B cell (primary cell): ENCODE data around the gene COL2A1. TPM values are rescaled to one million over a fixed set of nuclear protein-coding genes. Genes with fewer than 3 reads are reported as not detected.

Experiments used
- ATAC-seq: fragments of 200-7000 bp; cut with Tn5 transposase; one replicate; pipeline ENCODE4 v1.10.0; 2021; ENCODE audit warnings: low read depth, mild to moderate bottlenecking, moderate number of reproducible peaks, moderate library complexity
- CTCF ChIA-PET: fragments of 350-600 bp; sonication (Branson Sonifier 250); formaldehyde crosslinking; loops from one replicate; lab custom pipeline; 2021; ENCODE audit warnings: antibody characterized with exemption, inconsistent platforms; lab: Charles Lee
- POLR2A ChIA-PET: fragments of 350-600 bp; sonication (Branson Sonifier 250); formaldehyde crosslinking; loops from one replicate; lab custom pipeline; 2021; ENCODE audit warnings: antibody characterized with exemption; lab: Charles Lee
- DNase-seq: peaks from one replicate; pipeline ENCODE4 v3.0.0; 2013
- H2AFZ ChIP-seq: 2 replicates; pipeline ENCODE4 v1.6.1; 2012; ENCODE audit warnings: mild to moderate bottlenecking, low read depth, low read length; ENCODE audit not compliant: insufficient read depth, poor library complexity, severe bottlenecking
- H3K27ac ChIP-seq, 2 donors: 1 replicate in 1 of 2; 2 replicates in 1 of 2; pipeline ENCODE4 v1.5.1; 2012 to 2013; ENCODE audit warnings: low read length in 2 of 2, mild to moderate bottlenecking in 2 of 2, moderate library complexity in 1 of 2
- H3K27me3 ChIP-seq, 4 experiments: fragments of 200-600 bp in 1 of 4; sonication (generic) in 1 of 4; replicated peaks in 1 of 4; 1 replicate in 2 of 4; 2 replicates in 2 of 4; pipeline versions ENCODE4 v1.6.1 to v1.7.0; 2013 to 2016; ENCODE audit warnings: low read length in 3 of 4, mild to moderate bottlenecking in 2 of 4, mixed read lengths in 1 of 4, moderate library complexity in 1 of 4; ENCODE audit not compliant: insufficient read depth in 4 of 4, control insufficient read depth in 3 of 4; ENCODE audit errors: control extremely low read depth in 1 of 4
- H3K36me3 ChIP-seq, 2 experiments: replicated peaks in 1 of 2; 1 replicate in 1 of 2; 2 replicates in 1 of 2; pipeline versions ENCODE4 v1.6.1 to v1.7.1; 2013; ENCODE audit warnings: low read length in 1 of 2; ENCODE audit not compliant: insufficient read depth in 2 of 2, control insufficient read depth in 1 of 2; ENCODE audit errors: control extremely low read depth in 1 of 2, extremely low read depth in 1 of 2
- H3K4me1 ChIP-seq, 2 donors: fragments of 200-600 bp in 1 of 2; sonication (generic) in 1 of 2; 1 replicate in 1 of 2; 2 replicates in 1 of 2; pipeline versions ENCODE4 v1.5.1 to v1.6.1; 2013 to 2017; ENCODE audit warnings: low read length in 2 of 2; ENCODE audit not compliant: control insufficient read depth in 2 of 2, insufficient read depth in 2 of 2
- H3K4me2 ChIP-seq: replicated peaks from 2 replicates; pipeline ENCODE3; 2012; ENCODE audit warnings: mild to moderate bottlenecking, low read depth, low read length; ENCODE audit not compliant: poor library complexity, severe bottlenecking
- H3K4me3 ChIP-seq, 5 experiments: fragments of 200-600 bp in 1 of 5; sonication (generic) in 1 of 5; 1 replicate in 3 of 5; 2 replicates in 2 of 5; pipeline versions ENCODE4 v1.5.1 to v1.7.0; 2011 to 2016; ENCODE audit warnings: low read length in 4 of 5, mild to moderate bottlenecking in 4 of 5, low read depth in 2 of 5, control low read depth in 1 of 5, moderate library complexity in 1 of 5; ENCODE audit not compliant: insufficient read depth in 1 of 5; ENCODE audit errors: control extremely low read depth in 1 of 5, extremely low read depth in 1 of 5
- H3K79me2 ChIP-seq: fragments of 200-600 bp; sonication (generic); one replicate; pipeline ENCODE4 v1.6.0; 2016; ENCODE audit warnings: low read length; ENCODE audit not compliant: control insufficient read depth, insufficient read depth
- H3K9ac ChIP-seq: fragments of 200-600 bp; sonication (generic); 2 replicates; pipeline ENCODE4 v1.6.1; 2017; ENCODE audit warnings: mild to moderate bottlenecking, low read length, moderate library complexity
- H3K9me3 ChIP-seq, 3 donors: one replicate each; pipeline versions ENCODE4 v1.6.1 to v1.7.1; 2013; ENCODE audit warnings: low read length in 2 of 3; ENCODE audit not compliant: control insufficient read depth in 2 of 3, insufficient read depth in 1 of 3; ENCODE audit errors: control extremely low read depth in 1 of 3
- H4K20me1 ChIP-seq: 2 replicates; pipeline ENCODE4 v1.6.0; 2012; ENCODE audit warnings: mild to moderate bottlenecking, low read length; ENCODE audit not compliant: insufficient read depth, control insufficient read depth, poor library complexity, severe bottlenecking
- H3K27ac Mint-ChIP-seq: one replicate; pipeline ENCODE4 v1.8.0; 2021; ENCODE audit warnings: mixed read lengths
- H3K27me3 Mint-ChIP-seq: one replicate; pipeline ENCODE4 v1.8.0; 2021; ENCODE audit warnings: mixed read lengths
- H3K4me1 Mint-ChIP-seq: one replicate; pipeline ENCODE4 v1.8.0; 2021; ENCODE audit warnings: mixed read lengths
- H3K4me3 Mint-ChIP-seq: one replicate; pipeline ENCODE4 v1.8.0; 2021; ENCODE audit warnings: mixed read lengths
- H3K9me3 Mint-ChIP-seq: one replicate; pipeline ENCODE4 v1.8.0; 2022; ENCODE audit warnings: mixed read lengths; ENCODE audit not compliant: insufficient read depth
- CTCF ChIP-seq: fragments of 200-600 bp; IDR thresholded peaks from one replicate; pipeline ENCODE4 v1.8.0; 2022; ENCODE audit warnings: antibody characterized with exemption, mild to moderate bottlenecking
- EZH2 ChIP-seq: IDR thresholded peaks from 2 replicates; pipeline ENCODE4 v1.6.1; 2012; ENCODE audit warnings: borderline replicate concordance, low read depth, mild to moderate bottlenecking, moderate library complexity, low read length; ENCODE audit not compliant: insufficient read depth, poor library complexity, severe bottlenecking
- WGBS: methylation state at CpG from one replicate; pipeline ENCODE4 v1.1.5; 2013; ENCODE audit warnings: missing lambda C conversion rate; ENCODE audit not compliant: insufficient coverage; 5-methylcytosine and 5-hydroxymethylcytosine counted together
- intact Hi-C: fragments of 100-400 bp; cut with micrococcal nuclease; formaldehyde crosslinking; loops from one replicate; pipeline ENCODE4 v1.10.0; 2022
- polyA plus RNA-seq: library from polyadenylated mRNA; depleted of rRNA; stranded (reverse); fragments of >200 nt; gene quantifications from 2 replicates; pipeline ENCODE4 v1.2.3, GENCODE V29; 2012
- total RNA-seq, 2 donors: library from RNA; stranded (reverse); fragments of 120-200 nt in 1 of 2; gene quantifications; 1 replicate in 1 of 2; 2 replicates in 1 of 2; pipeline versions ENCODE4 v1.2.3 to v1.2.4, GENCODE V29; 2013 to 2022

The COL2A1 gene
- total and polyA plus RNA-seq, 2 donors (not counting 1 experiment from before 2014, with no cell fraction given), result not detected

- Histone ChIP-seq H3K27me3 (peaks cover 0 to 81% (median 67%) of the 10 kb centered on the region in 4 experiments), H3K27ac (no peak overlapping the region), H3K79me2 (no peaks in the 10 kb centered on the region), H3K9ac (peak overlapping the region; percentile 47), H4K20me1 (peaks cover 6% of the 10 kb centered on the region), H3K36me3 (no peaks in the 10 kb centered on the region), H3K4me2 (peak overlapping the region; percentile 86), H2AFZ (peak overlapping the region; percentile 50), H3K4me1 (peaks cover 46 to 52% of the 10 kb centered on the region in 2 donors), H3K4me3 (peak overlapping the region in 2 of 5 experiments; percentile 43 to 46), H3K9me3 (peaks cover 0 to 27% (median 0%) of the 10 kb centered on the region in 3 donors)
- intact Hi-C loops, result no loop called here
- CTCF ChIA-PET, result interaction anchor here (1.3 kb wide), 1 partner anchor 38 kb away, joined by 4 read pairs; the partner anchor contains the start of gene TMEM106C
- Mint-ChIP-seq H3K27me3 (peaks cover 77% of the 10 kb centered on the region), H3K9me3 (no peaks in the 10 kb centered on the region), H3K27ac (no peak overlapping the region), H3K4me1 (peaks cover 34% of the 10 kb centered on the region), H3K4me3 (peak overlapping the region; percentile 85)
- DNase-seq, result no peak
- ATAC-seq, result no peak
- POLR2A ChIA-PET, result no interaction called here
- TF ChIP-seq EZH2 (no peak), CTCF (no peak)
- WGBS, result 24% methylated on average over 15 of the region's 18 CpGs
Measured at GRCh38 chr12:48000878-48001504, 3.3 kb downstream of the COL2A1 start.

GRCh38 chr12:47999816-48000215 is 4.5 kb downstream of the COL2A1 start:
- ChIA-PET POLR2A (no interaction called here), CTCF (no interaction called here)
- intact Hi-C loops, result no loop called here
- Mint-ChIP-seq H3K4me3 (no peak overlapping the region), H3K27ac (no peak overlapping the region), H3K9me3 (no peaks in the 10 kb centered on the region), H3K27me3 (peaks cover 75% of the 10 kb centered on the region), H3K4me1 (peaks cover 32% of the 10 kb centered on the region)
- no peak overlapping the region for H3K9ac ChIP-seq
- no peak for TF ChIP-seq EZH2
- no peak for TF ChIP-seq CTCF
- H3K36me3 ChIP-seq, result no peaks in the 10 kb centered on the region
- H2AFZ ChIP-seq, result no peak overlapping the region
- WGBS, result 86% methylated on average over 5 of the region's 9 CpGs
- H3K4me1 ChIP-seq, result peaks cover 39 to 41% of the 10 kb centered on the region in 2 donors
- no peak overlapping the region for H3K27ac ChIP-seq
- no peaks in the 10 kb centered on the region for H3K79me2 ChIP-seq
- peaks cover 0 to 81% (median 60%) of the 10 kb centered on the region in 4 experiments for H3K27me3 ChIP-seq
- no peak overlapping the region for H3K4me3 ChIP-seq
- ATAC-seq (no peak), DNase-seq (no peak)
- peaks cover 0 to 22% (median 0%) of the 10 kb centered on the region in 3 donors for H3K9me3 ChIP-seq
- no peak overlapping the region for H3K4me2 ChIP-seq
- peaks cover 6% of the 10 kb centered on the region for H4K20me1 ChIP-seq
